Left lung (tissue), 14 donors: Measurements from ENCODE around the gene SLC23A3. TPM values are rescaled to one million over a fixed set of nuclear protein-coding genes. Genes with fewer than 3 reads are reported as not detected.
A peak's percentile ranks its signal among the peaks of the same experiment; 100 is the strongest.

Source experiments
- ATAC-seq: fragments of 200-7000 bp; cut with Tn5 transposase; one replicate; pipeline ENCODE4 v1.9.1; 2020; ENCODE audit warnings: moderate library complexity
- DNase-seq, 4 donors: peaks; one replicate each; pipeline ENCODE4 v3.0.0-alpha.2; 2013 to 2020
- H3K27ac ChIP-seq, 2 donors: fragments of 200-600 bp; sonication (generic) in 1 of 2; one replicate each; pipeline versions ENCODE4 v1.5.0 to v1.8.0; 2020 to 2021
- H3K27me3 ChIP-seq, 2 donors: fragments of 200-600 bp; sonication (generic) in 1 of 2; one replicate each; pipeline versions ENCODE4 v1.5.0 to v1.8.0; 2020 to 2021
- H3K36me3 ChIP-seq, 2 donors: fragments of 200-600 bp; sonication (generic) in 1 of 2; one replicate each; pipeline versions ENCODE4 v1.5.0 to v1.8.0; 2020 to 2021
- H3K4me1 ChIP-seq, 2 donors: fragments of 200-600 bp; one replicate each; pipeline ENCODE4 v1.8.0; 2021
- H3K4me3 ChIP-seq, 2 donors: fragments of 200-600 bp; sonication (generic) in 1 of 2; one replicate each; pipeline versions ENCODE4 v1.5.0 to v1.8.0; 2020 to 2021; ENCODE audit warnings: mild to moderate bottlenecking in 1 of 2
- H3K9me3 ChIP-seq, 2 donors: fragments of 200-600 bp; sonication (generic) in 1 of 2; one replicate each; pipeline versions ENCODE4 v1.5.0 to v1.8.0; 2020 to 2021
- CTCF ChIP-seq, 2 donors: fragments of 200-600 bp; sonication (generic) in 1 of 2; IDR thresholded peaks; one replicate each; pipeline versions ENCODE4 v1.5.0 to v1.8.0; 2021; ENCODE audit warnings: antibody characterized with exemption in 2 of 2
- intact Hi-C, 2 donors: fragments of 100-400 bp; cut with DNase I; formaldehyde crosslinking; loops; one replicate each; pipeline versions ENCODE4 v1.11.2 to v1.14.2; 2022
- long read RNA-seq, 12 donors: library from polyadenylated mRNA in 2 of 12; unstranded in 2 of 12; transcript quantifications; one replicate each; pipeline ENCODE4 v2.0.0 and lab custom pipeline, GENCODE V29; 2019 to 2026
- polyA plus RNA-seq, 6 donors: library from polyadenylated mRNA; unstranded; fragments of 120-200 nt; gene quantifications; one replicate each; pipeline ENCODE4 v1.2.1, GENCODE V29; 2013; ENCODE audit not compliant: insufficient read length in 6 of 6
- total RNA-seq, 2 donors: library from RNA; stranded (reverse); fragmentation: NEBNext Ultra II Directional; extraction: Animal tissue kit (Norgen Biotek cat#: 25700); gene quantifications; one replicate each; pipeline ENCODE4 v1.2.1, GENCODE V29; 2021
- donor health status: DM: no; HTN: yes; CAD: no.
- donor health status: DM: no; HTN: no; CAD: no.

The SLC23A3 gene
- 1 to 10 TPM; 3.8 to 4.4 TPM for total RNA-seq
- 1 to 10 TPM; 2.6 to 5.5 (median 4.3) TPM for polyA plus RNA-seq
- long read RNA-seq, donor 1 = 0 reads
- long read RNA-seq, donor 2 = 0 reads
- long read RNA-seq, donor 3 = 0 reads
- long read RNA-seq, donor 4 = 0 reads
- long read RNA-seq, donor 5 = 0 reads
- long read RNA-seq, donor 6 = 0 reads
- long read RNA-seq, donor 7 = 0 reads
- long read RNA-seq, donor 8 = 0 reads
- long read RNA-seq, donor 9 = 0 reads
- long read RNA-seq, donor 10 = 0 reads
- long read RNA-seq, donor 11 = 0 reads
- long read RNA-seq, donor 12 = 0 reads

- Histone ChIP-seq H3K9me3 (no peaks in the 10 kb centered on the region), H3K4me3 (no peak within 1 kb of the TSS), H3K36me3 (peaks cover 0 to 38% of the 10 kb centered on the region in 2 donors), H3K27ac (no peak within 1 kb of the TSS), H3K27me3 (no peaks in the 10 kb centered on the region), H3K4me1 (peaks cover 0 to 20% of the 10 kb centered on the region in 2 donors)
- intact Hi-C loops = loop anchor here (5.0 to 10.0 kb wide), 2 partner anchors 125 to 127 kb away; no protein-coding TSS in a partner anchor
- no peak for TF ChIP-seq CTCF (IDR thresholded peaks at IDR 0.05)
- DNase-seq (no peak), ATAC-seq (no peak)
Measured at GRCh38 chr2:219169930-219170654, at the start of gene SLC23A3. Gene SLC23A3, minus strand, starts transcription at chr2:219170029. Its CDS starts 45 bp downstream, at chr2:219169984.

- Histone ChIP-seq H3K27ac (peak within 1 kb of the TSS; percentile 90 to 92), H3K9me3 (no peaks in the 10 kb centered on the region), H3K27me3 (no peaks in the 10 kb centered on the region), H3K4me3 (peak within 1 kb of the TSS; percentile 53 to 68), H3K36me3 (peaks cover 0 to 69% of the 10 kb centered on the region in 2 donors), H3K4me1 (peaks cover 17 to 35% of the 10 kb centered on the region in 2 donors)
- peak; percentile 92 for ATAC-seq
- intact Hi-C loops = no loop called here
- no peak for TF ChIP-seq CTCF (IDR thresholded peaks at IDR 0.05)
- peak; percentile 94 to 97 (median 96) for DNase-seq
Measured at GRCh38 chr2:219218732-219219701, 49.2 kb upstream of the SLC23A3 start, which contains the start of gene ABCB6. Gene ABCB6, minus strand, starts transcription at chr2:219218958. Its CDS starts 285 bp downstream, at chr2:219218673.

GRCh38 chr2:219218217-219218731 is 48.4 kb upstream of the SLC23A3 start:
- TF ChIP-seq CTCF (IDR thresholded peaks at IDR 0.05) = no peak
- peak overlapping the region; percentile 90 to 92 for H3K27ac ChIP-seq
- no peaks in the 10 kb centered on the region for H3K27me3 ChIP-seq
- H3K9me3 ChIP-seq = no peaks in the 10 kb centered on the region
- peaks cover 0 to 69% of the 10 kb centered on the region in 2 donors for H3K36me3 ChIP-seq
- H3K4me1 ChIP-seq = peaks cover 17 to 35% of the 10 kb centered on the region in 2 donors
- peak; percentile 70 for ATAC-seq
- peak; percentile 64 to 88 (median 66) for DNase-seq
- peak overlapping the region; percentile 53 to 68 for H3K4me3 ChIP-seq
- intact Hi-C loops = no loop called here

GRCh38 chr2:219216535-219216915 is 46.7 kb upstream of the SLC23A3 start:
- Histone ChIP-seq H3K27me3 (no peaks in the 10 kb centered on the region), H3K36me3 (peaks cover 0 to 66% of the 10 kb centered on the region in 2 donors), H3K4me1 (peaks cover 17 to 35% of the 10 kb centered on the region in 2 donors), H3K9me3 (no peaks in the 10 kb centered on the region), H3K27ac (no peak overlapping the region), H3K4me3 (no peak overlapping the region)
- DNase-seq (no peak), ATAC-seq (no peak)
- intact Hi-C loops = no loop called here
- no peak for TF ChIP-seq CTCF (IDR thresholded peaks at IDR 0.05)
